Stomach (tissue), 9 donors: Measurements from ENCODE around the gene MYO18B. TPM values are rescaled to one million over a fixed set of nuclear protein-coding genes. Genes with fewer than 3 reads are reported as not detected.

Experiments used
- DNase-seq, 2 donors: peaks; one replicate each; pipeline versions ENCODE4 v3.0.0 to v3.0.0-alpha.2; 2013 to 2019
- H3K27ac ChIP-seq, 5 donors: fragments of 200-600 bp in 4 of 5; sonication (generic) in 4 of 5; one replicate each; pipeline ENCODE4 v1.5.1; 2013 to 2019; ENCODE audit warnings: mild to moderate bottlenecking in 1 of 5, moderate library complexity in 1 of 5
- H3K27me3 ChIP-seq, 3 donors: fragments of 200-600 bp; sonication (generic); one replicate each; pipeline ENCODE4 v1.5.1; 2017 to 2019; ENCODE audit warnings: mixed run types in 1 of 3
- H3K36me3 ChIP-seq, 4 donors: fragments of 200-600 bp; sonication (generic); 1 replicate in 3 of 4; 2 replicates in 1 of 4; pipeline ENCODE4 v1.5.1; 2016 to 2019
- H3K4me1 ChIP-seq, 4 donors: fragments of 200-600 bp; sonication (generic); one replicate each; pipeline ENCODE4 v1.5.1; 2016 to 2019
- H3K4me3 ChIP-seq, 4 donors: fragments of 200-600 bp; sonication (generic) in 3 of 4; one replicate each; pipeline ENCODE4 v1.5.1; 2016 to 2019; ENCODE audit warnings: mild to moderate bottlenecking in 1 of 4
- H3K9me3 ChIP-seq, 4 donors: fragments of 200-600 bp; sonication (generic); one replicate each; pipeline ENCODE4 v1.5.1; 2016 to 2019
- EP300 ChIP-seq: sonication (generic); formaldehyde crosslinking; IDR thresholded peaks from one replicate; pipeline ENCODE4 v1.6.1; 2017; ENCODE audit warnings: antibody characterized with exemption
- POLR2A ChIP-seq, 4 donors: fragments of 450-650 bp; IDR thresholded peaks; one replicate each; pipeline ENCODE4 v1.6.1; 2016; ENCODE audit warnings: antibody characterized with exemption in 4 of 4, control low read depth in 2 of 4, mild to moderate bottlenecking in 1 of 4, moderate library complexity in 1 of 4
- POLR2AphosphoS5 ChIP-seq, 3 donors: sonication (generic); formaldehyde crosslinking; IDR thresholded peaks; one replicate each; pipeline ENCODE4 v1.6.1; 2016; ENCODE audit warnings: antibody characterized with exemption in 3 of 3
- WGBS, 5 donors: extraction: QIAGEN DNeasy Blood & Tissue Kit in 3 of 5; methylation state at CpG; one replicate each; pipeline versions ENCODE4 v1.1.5 to v1.1.7; 2013 to 2018; 5-methylcytosine and 5-hydroxymethylcytosine counted together
- intact Hi-C: fragments of 100-400 bp; cut with DNase I; formaldehyde crosslinking; loops from one replicate; pipeline ENCODE4 v1.15.1; 2023; ENCODE audit warnings: low total_unique reads
- polyA plus RNA-seq, 3 donors: library from polyadenylated mRNA; stranded (reverse); fragments of 200-250 nt; gene quantifications; one replicate each; pipeline ENCODE4 v1.2.3, GENCODE V29; 2013
- total RNA-seq, 5 donors: library from RNA; depleted of rRNA; stranded (reverse); fragments of >200 nt; gene quantifications; one replicate each; pipeline versions ENCODE4 v1.1.0 to v1.2.3, GENCODE V29; 2014 to 2016
- TF ChIP-seq, protein P1 (sequence below), 7 experiments: fragments of 450-650 bp in 4 of 7; fragments of 200-600 bp in 3 of 7; sonication (generic) in 3 of 7; IDR thresholded peaks; one replicate each; pipeline ENCODE4 v1.5.1; 2016 to 2019; ENCODE audit warnings: antibody characterized with exemption in 7 of 7, control low read depth in 2 of 7, mild to moderate bottlenecking in 1 of 7
- donor health status: healthy with polysubstance abuse.
- donor health status: Bipolar disorder and iron deficiency.
- donor health status: healthy.

MYO18B gene
- total and polyA plus RNA-seq, 8 donors, result 0.31 to 7.6 (median 0.92) TPM; not detected in 1

DNA sequence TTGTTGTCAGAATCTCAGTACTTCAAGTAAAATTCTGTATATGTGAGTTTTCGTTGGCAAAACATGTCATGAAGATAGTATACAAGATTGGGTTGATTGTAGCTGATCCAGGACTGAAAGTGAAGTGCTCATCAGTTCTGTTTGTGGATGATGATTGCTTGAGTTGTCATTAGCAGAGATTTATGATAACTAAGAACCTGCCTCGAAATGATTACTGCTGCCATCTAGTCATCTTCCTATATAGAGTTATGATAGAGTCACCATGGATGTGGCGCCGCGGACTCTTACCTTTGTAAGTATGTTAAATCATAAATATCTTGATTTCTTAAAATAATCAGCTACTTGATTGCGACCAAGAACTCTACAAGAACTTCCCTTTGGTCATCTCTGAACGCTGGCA lies 27.9 kb upstream of the MYO18B start:
- no peaks in the 10 kb centered on the region for H3K4me1 ChIP-seq
- TF ChIP-seq, protein P1, sequence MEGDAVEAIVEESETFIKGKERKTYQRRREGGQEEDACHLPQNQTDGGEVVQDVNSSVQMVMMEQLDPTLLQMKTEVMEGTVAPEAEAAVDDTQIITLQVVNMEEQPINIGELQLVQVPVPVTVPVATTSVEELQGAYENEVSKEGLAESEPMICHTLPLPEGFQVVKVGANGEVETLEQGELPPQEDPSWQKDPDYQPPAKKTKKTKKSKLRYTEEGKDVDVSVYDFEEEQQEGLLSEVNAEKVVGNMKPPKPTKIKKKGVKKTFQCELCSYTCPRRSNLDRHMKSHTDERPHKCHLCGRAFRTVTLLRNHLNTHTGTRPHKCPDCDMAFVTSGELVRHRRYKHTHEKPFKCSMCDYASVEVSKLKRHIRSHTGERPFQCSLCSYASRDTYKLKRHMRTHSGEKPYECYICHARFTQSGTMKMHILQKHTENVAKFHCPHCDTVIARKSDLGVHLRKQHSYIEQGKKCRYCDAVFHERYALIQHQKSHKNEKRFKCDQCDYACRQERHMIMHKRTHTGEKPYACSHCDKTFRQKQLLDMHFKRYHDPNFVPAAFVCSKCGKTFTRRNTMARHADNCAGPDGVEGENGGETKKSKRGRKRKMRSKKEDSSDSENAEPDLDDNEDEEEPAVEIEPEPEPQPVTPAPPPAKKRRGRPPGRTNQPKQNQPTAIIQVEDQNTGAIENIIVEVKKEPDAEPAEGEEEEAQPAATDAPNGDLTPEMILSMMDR (IDR thresholded peaks at IDR 0.05), result no peak
- TF ChIP-seq POLR2AphosphoS5 (IDR thresholded peaks at IDR 0.05) (no peak), EP300 (no peak), POLR2A (IDR thresholded peaks at IDR 0.05) (no peak)
- intact Hi-C loops, result no loop called here
- 88 to 97% (median 93%) methylated on average over 7 of the region's 7 CpGs for WGBS, 5 donors
- no peak overlapping the region for H3K4me3 ChIP-seq
- no peak overlapping the region for H3K27ac ChIP-seq
- H3K27me3 ChIP-seq, result no peaks in the 10 kb centered on the region
- DNase-seq, result no peak
- H3K9me3 ChIP-seq, result no peaks in the 10 kb centered on the region
- peaks cover 0 to 22% (median 10%) of the 10 kb centered on the region in 4 donors for H3K36me3 ChIP-seq

DNA sequence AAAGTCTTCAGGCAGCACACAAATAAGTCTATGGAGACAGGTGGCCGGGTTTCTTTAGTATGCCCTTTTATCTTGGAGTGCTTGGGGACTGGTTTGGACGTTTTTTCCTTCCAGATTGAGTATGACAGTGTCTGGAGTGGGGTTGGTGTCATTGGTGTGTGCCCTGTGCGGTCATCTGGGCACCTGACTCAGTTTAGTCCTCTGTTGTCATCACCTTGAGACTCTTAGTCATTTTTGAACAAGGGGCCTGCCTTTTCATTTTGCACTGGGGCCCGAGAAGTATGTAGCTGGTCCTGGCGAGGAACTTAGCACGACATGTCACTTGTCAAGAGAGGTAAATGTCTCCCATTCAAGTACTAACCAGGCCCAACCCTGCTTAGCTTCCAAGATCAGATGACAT lies 27.2 kb upstream of the MYO18B start:
- WGBS, 5 donors, result 65 to 86% (median 76%) methylated on average over 6 of the region's 6 CpGs
- no peak for DNase-seq
- H3K9me3 ChIP-seq, result no peaks in the 10 kb centered on the region
- intact Hi-C loops, result no loop called here
- H3K4me3 ChIP-seq, result no peak overlapping the region
- no peak overlapping the region for H3K27ac ChIP-seq
- H3K36me3 ChIP-seq, result peaks cover 0 to 20% (median 10%) of the 10 kb centered on the region in 4 donors
- no peaks in the 10 kb centered on the region for H3K27me3 ChIP-seq
- H3K4me1 ChIP-seq, result no peaks in the 10 kb centered on the region
- TF ChIP-seq EP300, result no peak
- no peak for TF ChIP-seq POLR2AphosphoS5 (IDR thresholded peaks at IDR 0.05)
- TF ChIP-seq, protein P1 (IDR thresholded peaks at IDR 0.05), result no peak
- TF ChIP-seq POLR2A (IDR thresholded peaks at IDR 0.05), result no peak

DNA sequence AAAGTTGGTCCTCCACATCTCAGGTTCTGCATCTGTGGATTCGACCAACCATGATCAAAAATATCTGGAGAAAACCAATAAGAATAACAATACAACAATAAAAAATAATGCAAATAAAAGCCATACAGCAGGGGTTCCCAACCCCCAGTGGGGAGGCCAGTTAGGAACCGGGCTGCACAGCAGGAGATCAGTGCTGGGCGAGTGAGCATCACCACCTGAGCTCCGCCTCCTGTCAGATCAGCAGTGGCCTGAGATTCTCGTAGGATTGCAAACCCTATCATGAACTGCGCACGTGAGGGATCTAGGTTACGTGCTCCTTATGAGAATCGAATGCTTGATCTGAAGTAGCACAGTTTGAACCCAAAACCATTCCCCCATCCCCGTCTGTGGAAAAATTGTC lies 25.4 kb upstream of the MYO18B start:
- TF ChIP-seq POLR2A (IDR thresholded peaks at IDR 0.05) (no peak), POLR2AphosphoS5 (IDR thresholded peaks at IDR 0.05) (no peak), EP300 (no peak)
- TF ChIP-seq, protein P1 (IDR thresholded peaks at IDR 0.05), result no peak
- Histone ChIP-seq H3K27ac (no peak overlapping the region), H3K27me3 (no peaks in the 10 kb centered on the region), H3K4me3 (no peak overlapping the region), H3K9me3 (no peaks in the 10 kb centered on the region), H3K4me1 (no peaks in the 10 kb centered on the region), H3K36me3 (peaks cover 0 to 16% (median 7%) of the 10 kb centered on the region in 4 donors)
- no peak for DNase-seq
- intact Hi-C loops, result no loop called here
- WGBS, 5 donors, result 83 to 93% (median 89%) methylated on average over 10 of the region's 10 CpGs

DNA sequence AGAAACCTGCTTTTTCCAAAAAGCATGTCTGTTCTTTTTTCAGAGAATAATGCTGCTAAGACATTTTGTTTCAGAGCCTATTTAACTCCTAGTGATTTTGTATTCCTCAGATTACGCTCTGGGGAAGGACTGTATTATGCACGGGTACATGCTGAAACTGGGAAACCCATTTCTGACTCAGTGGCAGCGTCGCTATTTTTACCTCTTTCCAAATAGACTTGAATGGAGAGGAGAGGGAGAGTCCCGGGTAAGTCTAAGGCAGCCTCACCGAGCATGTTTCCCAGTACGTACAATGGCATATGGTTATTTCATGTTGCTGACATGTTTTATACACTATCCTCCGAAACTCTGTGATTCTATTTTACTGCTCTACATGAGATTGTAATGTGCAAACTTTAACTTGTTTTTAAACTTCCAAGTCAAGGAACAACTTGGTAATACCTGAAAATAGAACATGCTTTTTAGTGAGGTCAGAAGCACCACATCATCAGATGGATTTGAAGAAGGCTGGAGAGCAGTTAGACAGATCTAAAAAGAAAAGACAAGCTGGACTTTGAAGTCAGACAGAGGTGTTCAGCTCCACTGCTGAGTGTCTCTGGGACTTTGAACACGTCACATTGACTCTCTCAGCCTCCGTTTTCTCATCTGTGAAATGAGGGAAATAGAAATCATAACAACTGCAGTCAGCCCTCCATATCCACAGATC lies 23.7 kb upstream of the MYO18B start:
- Histone ChIP-seq H3K4me1 (no peaks in the 10 kb centered on the region), H3K27me3 (no peaks in the 10 kb centered on the region), H3K27ac (no peak overlapping the region), H3K9me3 (no peaks in the 10 kb centered on the region), H3K4me3 (no peak overlapping the region), H3K36me3 (peaks cover 0 to 31% (median 10%) of the 10 kb centered on the region in 4 donors)
- WGBS, 5 donors, result 69 to 92% (median 90%) methylated on average over 10 of the region's 10 CpGs
- DNase-seq, result no peak
- intact Hi-C loops, result no loop called here
- TF ChIP-seq POLR2A (IDR thresholded peaks at IDR 0.05) (no peak), EP300 (no peak)

DNA sequence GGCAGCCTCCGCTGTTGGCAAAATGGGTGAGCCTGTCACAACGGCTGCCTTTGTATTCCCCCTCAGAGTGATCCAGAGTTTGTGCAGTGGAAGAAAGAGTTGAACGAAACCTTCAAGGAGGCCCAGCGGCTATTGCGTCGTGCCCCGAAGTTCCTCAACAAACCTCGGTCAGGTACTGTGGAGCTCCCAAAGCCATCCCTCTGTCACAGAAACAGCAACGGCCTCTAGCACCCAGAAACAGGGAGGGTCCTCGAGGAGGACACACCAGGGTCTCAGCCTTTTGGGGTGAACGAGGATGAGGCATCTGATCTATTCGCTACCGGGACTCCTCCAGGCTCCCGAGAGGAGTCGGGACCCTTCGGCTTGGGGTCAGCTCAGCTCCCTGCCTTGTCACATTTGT lies 19.8 kb upstream of the MYO18B start:
- no peak overlapping the region for H3K27ac ChIP-seq
- no peaks in the 10 kb centered on the region for H3K4me1 ChIP-seq
- no peaks in the 10 kb centered on the region for H3K27me3 ChIP-seq
- peaks cover 0 to 16% (median 7%) of the 10 kb centered on the region in 4 donors for H3K36me3 ChIP-seq
- 91 to 96% (median 94%) methylated on average over 14 to 16 of the region's 16 CpGs for WGBS, 5 donors
- DNase-seq, result no peak
- no peak for TF ChIP-seq POLR2AphosphoS5 (IDR thresholded peaks at IDR 0.05)
- no peak for TF ChIP-seq POLR2A (IDR thresholded peaks at IDR 0.05)
- TF ChIP-seq EP300, result no peak
- TF ChIP-seq, protein P1 (IDR thresholded peaks at IDR 0.05), result no peak
- H3K9me3 ChIP-seq, result no peaks in the 10 kb centered on the region
- no peak overlapping the region for H3K4me3 ChIP-seq
- intact Hi-C loops, result no loop called here
